Measurements from ENCODE around the gene WDR36. TPM values are rescaled to one million over a fixed set of nuclear protein-coding genes. Genes with fewer than 3 reads are reported as not detected.

The WDR36 gene
- polyA plus RNA-seq, 1 of the 3 experiments (the other 2 are of a cell fraction), result 6.7 TPM

- DNase-seq, result no peak
- Histone ChIP-seq H3K4me3 (ENCODE audit: low read depth in 2 of 2, low read length in 1 of 2) (no peak overlapping the region), H3K4me2 (no peak overlapping the region), H2AFZ (ENCODE audit: low read depth) (no peak overlapping the region), H3F3A (replicated peaks; ENCODE audit: insufficient read depth) (no peaks in the 10 kb centered on the region), H3K9ac (no peak overlapping the region), H3K9me2 (no peaks in the 10 kb centered on the region), H3K4me1 (ENCODE audit: control insufficient read depth in 1 of 2, insufficient read depth in 2 of 2, low read depth in 1 of 2, low read length in 1 of 2) (no peaks in the 10 kb centered on the region), H3K9me3 (no peaks in the 10 kb centered on the region), H4K20me1 (ENCODE audit: insufficient read depth) (no peaks in the 10 kb centered on the region), H3K79me2 (ENCODE audit: insufficient read depth) (no peaks in the 10 kb centered on the region), H3K36me3 (replicated peaks in 1 of 2; ENCODE audit: control insufficient read depth in 1 of 2, insufficient read depth in 2 of 2, low read length in 1 of 2) (no peaks in the 10 kb centered on the region), H3K27ac (ENCODE audit: low read depth in 2 of 2, low read length in 1 of 2) (no peak overlapping the region), H3K27me3 (ENCODE audit: insufficient read depth) (no peaks in the 10 kb centered on the region)
- ChIA-PET CTCF (interaction anchor here (0.9 kb wide), 1 partner anchor 386 kb away, joined by 3 read pairs; no protein-coding TSS in a partner anchor), POLR2A (no interaction called here)
- 77% methylated on average over 4 of the region's 4 CpGs for WGBS (ENCODE audit: low lambda C conversion rate)
- TF ChIP-seq CTCF (IDR thresholded peaks at IDR 0.05) (peak; percentile 21), GATA2 (CRISPR knock-in tag; IDR thresholded peaks at IDR 0.05) (no peak), RAD21 (IDR thresholded peaks at IDR 0.05; ENCODE audit: low read length) (peak; percentile 40), USF2 (IDR thresholded peaks at IDR 0.05; ENCODE audit: borderline replicate concordance, low read depth, low read length) (no peak)
These were observed 50.8 kb downstream of the WDR36 start for GRCh38 chr5:111142932-111143331.

GRCh38 chr5:111143910-111144309 lies 51.8 kb downstream of the WDR36 start:
- H3K36me3 ChIP-seq (replicated peaks in 1 of 2; ENCODE audit: control insufficient read depth in 1 of 2, insufficient read depth in 2 of 2, low read length in 1 of 2), result no peaks in the 10 kb centered on the region
- H3K27me3 ChIP-seq (ENCODE audit: insufficient read depth), result no peaks in the 10 kb centered on the region
- H3K27ac ChIP-seq (ENCODE audit: low read depth in 2 of 2, low read length in 1 of 2), result no peak overlapping the region
- H3K4me2 ChIP-seq, result no peak overlapping the region
- no peaks in the 10 kb centered on the region for H3F3A ChIP-seq (replicated peaks; ENCODE audit: insufficient read depth)
- WGBS (ENCODE audit: low lambda C conversion rate), result 69% methylated on average over 5 of the region's 5 CpGs
- no peak for DNase-seq
- H3K4me1 ChIP-seq (ENCODE audit: control insufficient read depth in 1 of 2, insufficient read depth in 2 of 2, low read depth in 1 of 2, low read length in 1 of 2), result no peaks in the 10 kb centered on the region
- no peaks in the 10 kb centered on the region for H4K20me1 ChIP-seq (ENCODE audit: insufficient read depth)
- POLR2A ChIA-PET, result no interaction called here
- no peaks in the 10 kb centered on the region for H3K79me2 ChIP-seq (ENCODE audit: insufficient read depth)
- no peaks in the 10 kb centered on the region for H3K9me3 ChIP-seq
- H2AFZ ChIP-seq (ENCODE audit: low read depth), result no peak overlapping the region
- H3K4me3 ChIP-seq (ENCODE audit: low read depth in 2 of 2, low read length in 1 of 2), result no peak overlapping the region
- no peak for TF ChIP-seq RAD21 (IDR thresholded peaks at IDR 0.05; ENCODE audit: low read length)
- no peak for TF ChIP-seq FOXM1 (IDR thresholded peaks at IDR 0.05; ENCODE audit: low read depth)
- TF ChIP-seq GABPA (IDR thresholded peaks at IDR 0.05; ENCODE audit: low read depth), result no peak
- TF ChIP-seq USF2 (IDR thresholded peaks at IDR 0.05; ENCODE audit: borderline replicate concordance, low read depth, low read length), result no peak
- no peak for TF ChIP-seq GATA2 (CRISPR knock-in tag; IDR thresholded peaks at IDR 0.05)
- no peak for TF ChIP-seq PBX3 (IDR thresholded peaks at IDR 0.05)
- H3K9me2 ChIP-seq, result no peaks in the 10 kb centered on the region
- CTCF ChIA-PET, result no interaction called here
- no peak overlapping the region for H3K9ac ChIP-seq

Data from SK-N-SH (cell line).